Transverse colon (tissue), 4 donors: ENCODE data around the gene ZMYND11. TPM values are rescaled to one million over a fixed set of nuclear protein-coding genes. Genes with fewer than 3 reads are reported as not detected.

Experiments used
- DNase-seq: peaks from one replicate; pipeline ENCODE4 v3.0.0-alpha.2; 2019
- H3K27ac ChIP-seq, 4 donors: fragments of 200-600 bp; sonication (generic); 2 replicates each; pipeline ENCODE4 v1.5.1; 2016 to 2018; ENCODE audit warnings: inconsistent platforms in 4 of 4
- H3K27me3 ChIP-seq: fragments of 200-600 bp; sonication (generic); 2 replicates; pipeline ENCODE4 v1.5.1; 2017; ENCODE audit warnings: inconsistent platforms
- H3K36me3 ChIP-seq, 4 donors: fragments of 200-600 bp; sonication (generic); 2 replicates each; pipeline ENCODE4 v1.5.1; 2017 to 2019; ENCODE audit warnings: inconsistent platforms in 4 of 4
- H3K4me1 ChIP-seq, 4 donors: fragments of 200-600 bp; sonication (generic); 2 replicates each; pipeline ENCODE4 v1.5.1; 2017 to 2020; ENCODE audit warnings: inconsistent platforms in 4 of 4
- H3K4me3 ChIP-seq, 4 donors: fragments of 200-600 bp; sonication (generic); 1 replicate in 1 of 4; 2 replicates in 3 of 4; pipeline versions ENCODE4 v1.5.1 to v1.6.1; 2017 to 2019; ENCODE audit warnings: inconsistent platforms in 4 of 4
- H3K9me3 ChIP-seq, 2 donors: fragments of 200-600 bp; sonication (generic); 2 replicates each; pipeline ENCODE4 v1.5.1; 2017 to 2019; ENCODE audit warnings: inconsistent platforms in 2 of 2
- EP300 ChIP-seq: sonication (generic); formaldehyde crosslinking; IDR thresholded peaks from one replicate; pipeline ENCODE4 v1.6.1; 2017; ENCODE audit warnings: antibody characterized with exemption, low read depth
- POLR2A ChIP-seq: fragments of 450-650 bp; IDR thresholded peaks from one replicate; pipeline ENCODE4 v1.6.1; 2016; ENCODE audit warnings: antibody characterized with exemption, mild to moderate bottlenecking, moderate library complexity
- POLR2AphosphoS5 ChIP-seq, 3 donors: sonication (generic); formaldehyde crosslinking; IDR thresholded peaks; one replicate each; pipeline ENCODE4 v1.6.1; 2016; ENCODE audit warnings: antibody characterized with exemption in 3 of 3
- WGBS, 2 donors: methylation state at CpG; one replicate each; pipeline ENCODE4 v1.1.5; 2018; ENCODE audit warnings: low coverage in 1 of 2; 5-methylcytosine and 5-hydroxymethylcytosine counted together
- in situ Hi-C, 4 donors: fragments of 200-750 bp; cut with MboI; loops; one replicate each; pipeline versions ENCODE4 v1.15.0 to v1.15.1; 2017; ENCODE audit warnings: low sequenced_read_pairs in 3 of 4, low pct_ligation_motif_present in 1 of 4, low pct_unique_long_range_greater_than_20kb in 1 of 4
- intact Hi-C: fragments of 100-400 bp; cut with DNase I; formaldehyde crosslinking; loops from one replicate; pipeline ENCODE4 v1.15.1; 2023; ENCODE audit warnings: low total_unique reads
- total RNA-seq, 4 donors: library from RNA; depleted of rRNA; stranded (reverse); fragments of >200 nt; gene quantifications; one replicate each; pipeline ENCODE4 v1.1.0, GENCODE V29; 2016
- TF ChIP-seq, protein P1 (sequence below), 5 experiments: fragments of 200-600 bp in 3 of 5; fragments of 450-650 bp in 2 of 5; sonication (generic) in 3 of 5; IDR thresholded peaks; 1 replicate in 2 of 5; 2 replicates in 3 of 5; pipeline ENCODE4 v1.5.1; 2016 to 2017; ENCODE audit warnings: antibody characterized with exemption in 5 of 5, inconsistent platforms in 3 of 5, mild to moderate bottlenecking in 2 of 5, moderate library complexity in 1 of 5

The ZMYND11 gene
- total RNA-seq, 4 donors from 2014 or later = 41.1 to 69.1 (median 54.2) TPM

DNA sequence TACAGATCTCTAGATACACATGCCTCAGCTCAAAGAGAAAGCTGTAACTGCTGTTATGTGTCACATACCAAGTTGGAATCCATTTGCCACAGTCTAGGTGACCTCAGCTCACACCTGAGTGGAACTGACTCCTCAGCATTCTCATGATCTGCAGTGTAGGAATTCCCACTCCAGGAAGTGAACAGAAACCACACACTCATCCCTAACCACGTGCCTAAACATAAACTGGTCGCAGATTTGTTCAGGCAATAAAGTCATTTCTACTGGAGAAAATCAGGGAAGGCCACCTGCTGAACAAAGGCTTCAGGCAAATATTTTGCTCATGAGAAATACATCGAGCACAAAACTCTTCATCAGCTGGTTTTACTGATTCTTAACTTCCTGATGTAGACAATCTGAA lies 23.0 kb upstream of the ZMYND11 start:
- no peak overlapping the region for H3K4me3 ChIP-seq
- TF ChIP-seq POLR2A (no peak), POLR2AphosphoS5 (IDR thresholded peaks at IDR 0.05) (no peak), EP300 (no peak)
- TF ChIP-seq, protein P1, sequence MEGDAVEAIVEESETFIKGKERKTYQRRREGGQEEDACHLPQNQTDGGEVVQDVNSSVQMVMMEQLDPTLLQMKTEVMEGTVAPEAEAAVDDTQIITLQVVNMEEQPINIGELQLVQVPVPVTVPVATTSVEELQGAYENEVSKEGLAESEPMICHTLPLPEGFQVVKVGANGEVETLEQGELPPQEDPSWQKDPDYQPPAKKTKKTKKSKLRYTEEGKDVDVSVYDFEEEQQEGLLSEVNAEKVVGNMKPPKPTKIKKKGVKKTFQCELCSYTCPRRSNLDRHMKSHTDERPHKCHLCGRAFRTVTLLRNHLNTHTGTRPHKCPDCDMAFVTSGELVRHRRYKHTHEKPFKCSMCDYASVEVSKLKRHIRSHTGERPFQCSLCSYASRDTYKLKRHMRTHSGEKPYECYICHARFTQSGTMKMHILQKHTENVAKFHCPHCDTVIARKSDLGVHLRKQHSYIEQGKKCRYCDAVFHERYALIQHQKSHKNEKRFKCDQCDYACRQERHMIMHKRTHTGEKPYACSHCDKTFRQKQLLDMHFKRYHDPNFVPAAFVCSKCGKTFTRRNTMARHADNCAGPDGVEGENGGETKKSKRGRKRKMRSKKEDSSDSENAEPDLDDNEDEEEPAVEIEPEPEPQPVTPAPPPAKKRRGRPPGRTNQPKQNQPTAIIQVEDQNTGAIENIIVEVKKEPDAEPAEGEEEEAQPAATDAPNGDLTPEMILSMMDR (IDR thresholded peaks at IDR 0.05) = no peak
- no peaks in the 10 kb centered on the region for H3K27me3 ChIP-seq
- intact Hi-C loops (no loop called here), in situ Hi-C loops (no loop called here)
- DNase-seq = no peak
- H3K9me3 ChIP-seq = no peaks in the 10 kb centered on the region
- H3K4me1 ChIP-seq = no peaks in the 10 kb centered on the region
- 36 to 37% methylated on average over 3 of the region's 3 CpGs for WGBS, 2 donors
- H3K27ac ChIP-seq = no peak overlapping the region
- H3K36me3 ChIP-seq = no peaks in the 10 kb centered on the region

GRCh38 chr10:124874-125273 lies 10.4 kb upstream of the ZMYND11 start:
- WGBS, 2 donors = 87% methylated on average over 1 of the region's 1 CpG
- in situ Hi-C loops = no loop called here

GRCh38 chr10:127612-128432 lies 7.4 kb upstream of the ZMYND11 start:
- Histone ChIP-seq H3K4me1 (no peaks in the 10 kb centered on the region), H3K27me3 (peaks cover 5% of the 10 kb centered on the region), H3K4me3 (no peak overlapping the region), H3K36me3 (no peaks in the 10 kb centered on the region), H3K27ac (no peak overlapping the region), H3K9me3 (no peaks in the 10 kb centered on the region)
- in situ Hi-C loops (no loop called here), intact Hi-C loops (no loop called here)
- 71 to 80% methylated on average over 9 of the region's 9 CpGs for WGBS, 2 donors
- peak; percentile 27 for DNase-seq
- TF ChIP-seq POLR2A (no peak), EP300 (no peak), POLR2AphosphoS5 (IDR thresholded peaks at IDR 0.05) (no peak)
- TF ChIP-seq, protein P1 (IDR thresholded peaks at IDR 0.05) = no peak

More at GRCh38 chr10:124874-125273, 10.4 kb upstream of the ZMYND11 start:
- Histone ChIP-seq H3K4me1 (no peaks in the 10 kb centered on the region), H3K27ac (no peak overlapping the region), H3K27me3 (peaks cover 9% of the 10 kb centered on the region), H3K4me3 (no peak overlapping the region), H3K9me3 (no peaks in the 10 kb centered on the region), H3K36me3 (no peaks in the 10 kb centered on the region)
- no peak for DNase-seq
- intact Hi-C loops = no loop called here
- no peak for TF ChIP-seq POLR2A
- no peak for TF ChIP-seq POLR2AphosphoS5 (IDR thresholded peaks at IDR 0.05)
- TF ChIP-seq, protein P1 (IDR thresholded peaks at IDR 0.05) = no peak
- TF ChIP-seq EP300 = no peak

DNA sequence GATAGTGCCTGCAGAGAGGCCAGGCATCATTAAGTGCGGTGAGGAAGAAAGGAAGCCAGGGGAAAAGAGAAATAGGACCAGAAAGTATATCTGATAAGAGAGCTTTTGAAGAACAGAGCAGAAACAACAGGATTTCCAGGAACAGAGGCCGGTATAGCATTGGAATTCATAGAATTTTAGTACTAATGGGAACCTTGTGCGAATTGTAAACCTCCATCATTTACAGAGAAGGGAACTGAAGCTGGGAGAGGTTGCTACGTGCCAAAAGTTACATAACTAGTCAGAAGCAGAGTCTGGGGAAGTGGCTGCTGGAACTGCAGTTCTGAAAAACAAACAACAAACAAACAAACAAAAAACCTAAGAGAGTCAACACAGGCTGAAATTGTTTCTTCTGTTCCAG lies 5.4 kb upstream of the ZMYND11 start:
- Histone ChIP-seq H3K27me3 (no peaks in the 10 kb centered on the region), H3K4me1 (peaks cover 5 to 14% (median 11%) of the 10 kb centered on the region in 4 donors), H3K36me3 (no peaks in the 10 kb centered on the region), H3K9me3 (no peaks in the 10 kb centered on the region), H3K4me3 (no peak overlapping the region), H3K27ac (no peak overlapping the region)
- TF ChIP-seq EP300 = no peak
- no peak for TF ChIP-seq POLR2A
- no peak for TF ChIP-seq POLR2AphosphoS5 (IDR thresholded peaks at IDR 0.05)
- TF ChIP-seq, protein P1 (IDR thresholded peaks at IDR 0.05) = no peak
- in situ Hi-C loops = no loop called here
- 55 to 62% methylated on average over 4 of the region's 4 CpGs for WGBS, 2 donors
- no peak for DNase-seq
- intact Hi-C loops = no loop called here
